Ishikawa (cell line): ENCODE measurements around the gene YWHAB.

Source experiments
- CEBPB ChIP-seq: IDR thresholded peaks from 2 replicates; pipeline ENCODE4 v1.6.1; 2012
- CREB1 ChIP-seq: IDR thresholded peaks from 2 replicates; pipeline ENCODE4 v1.6.1; 2012; ENCODE audit warnings: low read depth
- EGR1 ChIP-seq: IDR thresholded peaks from 2 replicates; pipeline ENCODE4 v1.6.1; 2012
- EP300 ChIP-seq: IDR thresholded peaks from 2 replicates; pipeline ENCODE4 v1.6.1; 2012; ENCODE audit warnings: borderline replicate concordance
- FOXM1 ChIP-seq: IDR thresholded peaks from 2 replicates; pipeline ENCODE4 v1.6.1; 2012; ENCODE audit warnings: low read depth, borderline replicate concordance
- NFIC ChIP-seq: IDR thresholded peaks from 2 replicates; pipeline ENCODE4 v1.6.1; 2012
- RAD21 ChIP-seq: IDR thresholded peaks from 2 replicates; pipeline ENCODE4 v1.6.1; 2012; ENCODE audit warnings: low read depth
- TAF1 ChIP-seq: IDR thresholded peaks from 2 replicates; pipeline ENCODE4 v1.6.1; 2012; ENCODE audit warnings: low read depth, mild to moderate bottlenecking
- TCF12 ChIP-seq: IDR thresholded peaks from 2 replicates; pipeline ENCODE4 v1.6.1; 2012; ENCODE audit warnings: low read depth
- TEAD4 ChIP-seq: IDR thresholded peaks from 2 replicates; pipeline ENCODE4 v1.6.1; 2012
- YY1 ChIP-seq: IDR thresholded peaks from 2 replicates; pipeline ENCODE4 v1.6.1; 2012; ENCODE audit warnings: low read depth
- ZBTB7A ChIP-seq: IDR thresholded peaks from 2 replicates; pipeline ENCODE4 v1.6.1; 2012; ENCODE audit warnings: low read depth
- TF ChIP-seq, protein P1 (sequence below): IDR thresholded peaks from 2 replicates; pipeline ENCODE4 v1.6.1; 2012; ENCODE audit warnings: low read depth, mild to moderate bottlenecking
- TF ChIP-seq, protein P2 (sequence below): IDR thresholded peaks from 2 replicates; pipeline ENCODE4 v1.6.1; 2012
- TF ChIP-seq, protein P3 (sequence below): IDR thresholded peaks from 2 replicates; pipeline ENCODE4 v1.6.1; 2012

YWHAB gene

DNA sequence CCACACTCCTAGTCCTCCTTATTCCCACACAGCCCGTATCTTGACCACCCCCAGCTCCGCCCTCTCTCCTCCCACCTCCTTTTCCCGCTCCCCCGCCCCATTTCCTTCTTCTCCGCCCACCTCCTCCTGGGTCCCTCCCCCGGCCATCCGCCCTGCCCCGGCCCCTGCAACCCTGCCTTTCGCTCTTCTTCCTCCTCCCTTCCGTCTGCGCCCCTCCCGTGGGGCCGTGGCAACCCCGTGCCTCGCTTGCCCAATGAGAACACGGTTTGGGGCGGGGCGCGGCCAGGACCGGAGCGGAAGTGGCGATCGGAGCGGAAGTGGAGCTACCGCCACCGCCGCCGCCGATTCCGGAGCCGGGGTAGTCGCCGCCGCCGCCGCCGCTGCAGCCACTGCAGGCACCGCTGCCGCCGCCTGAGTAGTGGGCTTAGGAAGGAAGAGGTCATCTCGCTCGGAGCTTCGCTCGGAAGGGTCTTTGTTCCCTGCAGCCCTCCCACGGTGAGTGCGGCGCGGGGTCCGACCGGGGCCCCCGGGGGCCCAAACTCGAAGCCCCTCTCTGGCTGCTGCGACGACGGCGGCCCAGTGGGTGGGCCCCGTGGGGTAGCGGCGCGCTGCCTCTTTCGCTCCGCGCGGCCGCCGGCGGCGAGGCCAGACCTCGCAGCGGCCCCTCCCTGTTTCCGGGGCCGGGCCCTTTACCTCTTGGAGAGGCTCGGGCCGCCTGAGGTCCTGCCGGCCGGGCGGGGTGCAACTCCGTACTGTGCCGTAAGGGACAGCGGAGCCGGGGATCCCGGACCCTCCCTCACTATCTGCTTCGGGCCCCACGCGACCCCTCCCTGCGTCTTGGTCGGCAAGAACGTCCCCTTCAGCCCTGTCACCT is at the start of gene YWHAB:
YWHAB (plus strand) TSS at position 314 of the 874 bp plus-strand sequence. CDS start 15,829 bp downstream, outside the sequence.
- TF ChIP-seq, protein P1, sequence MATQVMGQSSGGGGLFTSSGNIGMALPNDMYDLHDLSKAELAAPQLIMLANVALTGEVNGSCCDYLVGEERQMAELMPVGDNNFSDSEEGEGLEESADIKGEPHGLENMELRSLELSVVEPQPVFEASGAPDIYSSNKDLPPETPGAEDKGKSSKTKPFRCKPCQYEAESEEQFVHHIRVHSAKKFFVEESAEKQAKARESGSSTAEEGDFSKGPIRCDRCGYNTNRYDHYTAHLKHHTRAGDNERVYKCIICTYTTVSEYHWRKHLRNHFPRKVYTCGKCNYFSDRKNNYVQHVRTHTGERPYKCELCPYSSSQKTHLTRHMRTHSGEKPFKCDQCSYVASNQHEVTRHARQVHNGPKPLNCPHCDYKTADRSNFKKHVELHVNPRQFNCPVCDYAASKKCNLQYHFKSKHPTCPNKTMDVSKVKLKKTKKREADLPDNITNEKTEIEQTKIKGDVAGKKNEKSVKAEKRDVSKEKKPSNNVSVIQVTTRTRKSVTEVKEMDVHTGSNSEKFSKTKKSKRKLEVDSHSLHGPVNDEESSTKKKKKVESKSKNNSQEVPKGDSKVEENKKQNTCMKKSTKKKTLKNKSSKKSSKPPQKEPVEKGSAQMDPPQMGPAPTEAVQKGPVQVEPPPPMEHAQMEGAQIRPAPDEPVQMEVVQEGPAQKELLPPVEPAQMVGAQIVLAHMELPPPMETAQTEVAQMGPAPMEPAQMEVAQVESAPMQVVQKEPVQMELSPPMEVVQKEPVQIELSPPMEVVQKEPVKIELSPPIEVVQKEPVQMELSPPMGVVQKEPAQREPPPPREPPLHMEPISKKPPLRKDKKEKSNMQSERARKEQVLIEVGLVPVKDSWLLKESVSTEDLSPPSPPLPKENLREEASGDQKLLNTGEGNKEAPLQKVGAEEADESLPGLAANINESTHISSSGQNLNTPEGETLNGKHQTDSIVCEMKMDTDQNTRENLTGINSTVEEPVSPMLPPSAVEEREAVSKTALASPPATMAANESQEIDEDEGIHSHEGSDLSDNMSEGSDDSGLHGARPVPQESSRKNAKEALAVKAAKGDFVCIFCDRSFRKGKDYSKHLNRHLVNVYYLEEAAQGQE = peak; percentile 21; the same call in 1 of the 2 replicates
- TF ChIP-seq EP300 (0 out of 2 replicates have a peak, but pooled peaks have one; percentile 18), CREB1 (no peak), RAD21 (no peak), TCF12 (peak; percentile 48; the same call in 1 of the 2 replicates), TEAD4 (0 out of 2 replicates have a peak, but pooled peaks have one; percentile 8), CEBPB (no peak), YY1 (peak; percentile 55; the same call in 1 of the 2 replicates), EGR1 (0 out of 2 replicates have a peak, but pooled peaks have one; percentile 29), NFIC (no peak), TAF1 (peak; percentile 66), ZBTB7A (peak; percentile 79; the same call in 1 of the 2 replicates)
- TF ChIP-seq, protein P2, sequence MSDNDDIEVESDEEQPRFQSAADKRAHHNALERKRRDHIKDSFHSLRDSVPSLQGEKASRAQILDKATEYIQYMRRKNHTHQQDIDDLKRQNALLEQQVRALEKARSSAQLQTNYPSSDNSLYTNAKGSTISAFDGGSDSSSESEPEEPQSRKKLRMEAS = no peak; the same call in 1 of the 2 replicates
- TF ChIP-seq, protein P3, sequence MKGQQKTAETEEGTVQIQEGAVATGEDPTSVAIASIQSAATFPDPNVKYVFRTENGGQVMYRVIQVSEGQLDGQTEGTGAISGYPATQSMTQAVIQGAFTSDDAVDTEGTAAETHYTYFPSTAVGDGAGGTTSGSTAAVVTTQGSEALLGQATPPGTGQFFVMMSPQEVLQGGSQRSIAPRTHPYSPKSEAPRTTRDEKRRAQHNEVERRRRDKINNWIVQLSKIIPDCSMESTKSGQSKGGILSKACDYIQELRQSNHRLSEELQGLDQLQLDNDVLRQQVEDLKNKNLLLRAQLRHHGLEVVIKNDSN = peak; percentile 83

DNA sequence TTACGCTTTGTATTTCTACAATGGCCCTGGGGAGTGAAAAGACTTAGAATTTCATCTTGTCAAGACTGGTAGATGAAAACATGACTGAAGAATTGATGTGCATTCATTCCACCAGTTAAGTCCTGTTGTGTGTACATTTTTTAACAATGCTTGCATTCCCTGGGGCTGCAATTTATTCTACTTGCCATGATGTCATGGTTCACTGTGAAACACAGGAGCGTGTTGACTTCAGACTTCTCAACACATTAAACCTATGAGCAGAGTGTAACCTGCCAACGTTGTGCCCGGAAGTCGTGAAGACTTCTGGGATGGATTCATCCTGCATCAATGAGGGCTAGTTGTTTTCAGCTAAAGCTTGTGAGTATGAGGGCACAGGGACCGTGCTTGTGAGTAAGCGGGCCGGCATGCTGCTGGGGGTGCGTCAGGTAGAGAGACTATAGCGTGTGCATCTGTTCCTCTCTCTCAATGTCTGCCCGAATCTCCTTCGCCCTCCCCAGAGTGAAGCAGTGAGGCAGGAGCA is 48.8 kb upstream of the YWHAB start:
- TF ChIP-seq TCF12 = no peak
- no peak for TF ChIP-seq CEBPB
- no peak for TF ChIP-seq TAF1
- TF ChIP-seq EP300 = no peak
- no peak for TF ChIP-seq ZBTB7A
- TF ChIP-seq RAD21 = no peak
- no peak for TF ChIP-seq CREB1
- TF ChIP-seq NFIC = no peak
- TF ChIP-seq FOXM1 = no peak
- TF ChIP-seq TEAD4 = no peak
- TF ChIP-seq EGR1 = no peak
- TF ChIP-seq, protein P2 = no peak
- TF ChIP-seq, protein P1 = no peak

DNA sequence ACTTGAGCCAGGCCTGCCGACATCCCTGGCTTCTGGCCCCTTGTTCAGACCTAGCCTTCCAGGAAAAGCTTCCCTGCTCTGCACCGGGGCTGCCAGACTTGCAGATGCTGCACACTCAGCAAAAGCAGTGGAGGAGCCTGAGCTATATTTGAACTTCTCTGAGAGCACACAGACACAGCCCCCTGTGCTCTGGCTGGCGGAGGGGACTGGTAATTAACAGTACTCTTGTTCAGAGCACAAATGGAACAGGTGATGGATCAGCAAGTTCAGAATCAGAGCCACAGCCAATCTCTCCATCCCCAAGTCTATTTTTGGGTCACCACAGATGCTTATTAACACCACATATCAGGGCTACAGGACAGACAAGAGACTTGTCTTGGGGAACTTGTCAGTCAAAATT is 47.6 kb upstream of the YWHAB start:
- TF ChIP-seq RAD21 (no peak), CREB1 (no peak), FOXM1 (no peak), TAF1 (no peak), NFIC (no peak), CEBPB (no peak), ZBTB7A (no peak), EP300 (no peak), YY1 (no peak), EGR1 (no peak), TCF12 (no peak), TEAD4 (no peak)
- TF ChIP-seq, protein P1 = no peak
- TF ChIP-seq, protein P3 = no peak
- TF ChIP-seq, protein P2 = no peak
